Measurements from ENCODE around the gene ABCA12. TPM values are rescaled to one million over a fixed set of nuclear protein-coding genes. Genes with fewer than 3 reads are reported as not detected.

Gene ABCA12
- total RNA-seq, 4 donors from 2014 or later: 0.16 to 0.25 TPM; not detected in 2

DNA sequence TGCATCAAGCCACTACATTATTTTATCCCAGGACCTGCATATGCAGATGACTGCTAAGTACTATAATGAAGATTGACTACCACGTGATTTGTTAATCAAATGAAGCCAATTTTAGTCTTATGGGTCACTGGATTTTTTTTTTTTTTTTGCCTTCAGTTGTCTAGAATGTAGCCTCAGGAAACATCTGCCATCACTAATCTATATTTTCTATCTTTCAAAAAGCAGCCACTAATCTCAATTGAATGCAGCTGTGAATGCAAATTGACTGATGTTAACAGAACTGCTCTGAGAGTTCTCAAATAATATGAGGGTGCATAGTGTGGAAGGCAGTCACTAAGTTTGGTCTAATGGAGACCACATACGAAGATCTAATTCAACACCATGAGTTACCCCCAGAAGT is 106.3 kb downstream of the ABCA12 start:
- no peak for ATAC-seq
- TF ChIP-seq POLR2AphosphoS5 (IDR thresholded peaks at IDR 0.05) (no peak), EP300 (IDR thresholded peaks at IDR 0.05) (no peak), POLR2A (IDR thresholded peaks at IDR 0.05) (no peak)
- TF ChIP-seq, protein P1, sequence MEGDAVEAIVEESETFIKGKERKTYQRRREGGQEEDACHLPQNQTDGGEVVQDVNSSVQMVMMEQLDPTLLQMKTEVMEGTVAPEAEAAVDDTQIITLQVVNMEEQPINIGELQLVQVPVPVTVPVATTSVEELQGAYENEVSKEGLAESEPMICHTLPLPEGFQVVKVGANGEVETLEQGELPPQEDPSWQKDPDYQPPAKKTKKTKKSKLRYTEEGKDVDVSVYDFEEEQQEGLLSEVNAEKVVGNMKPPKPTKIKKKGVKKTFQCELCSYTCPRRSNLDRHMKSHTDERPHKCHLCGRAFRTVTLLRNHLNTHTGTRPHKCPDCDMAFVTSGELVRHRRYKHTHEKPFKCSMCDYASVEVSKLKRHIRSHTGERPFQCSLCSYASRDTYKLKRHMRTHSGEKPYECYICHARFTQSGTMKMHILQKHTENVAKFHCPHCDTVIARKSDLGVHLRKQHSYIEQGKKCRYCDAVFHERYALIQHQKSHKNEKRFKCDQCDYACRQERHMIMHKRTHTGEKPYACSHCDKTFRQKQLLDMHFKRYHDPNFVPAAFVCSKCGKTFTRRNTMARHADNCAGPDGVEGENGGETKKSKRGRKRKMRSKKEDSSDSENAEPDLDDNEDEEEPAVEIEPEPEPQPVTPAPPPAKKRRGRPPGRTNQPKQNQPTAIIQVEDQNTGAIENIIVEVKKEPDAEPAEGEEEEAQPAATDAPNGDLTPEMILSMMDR (IDR thresholded peaks at IDR 0.05): no peak
- Histone ChIP-seq H3K27ac (no peak overlapping the region), H3K36me3 (no peaks in the 10 kb centered on the region), H3K4me1 (no peaks in the 10 kb centered on the region), H3K4me3 (no peak overlapping the region), H3K27me3 (no peaks in the 10 kb centered on the region), H3K9me3 (no peaks in the 10 kb centered on the region)
- 75 to 89% methylated on average over 2 of the region's 2 CpGs for WGBS, 2 donors (ENCODE audit: low coverage in 1 of 2)

DNA sequence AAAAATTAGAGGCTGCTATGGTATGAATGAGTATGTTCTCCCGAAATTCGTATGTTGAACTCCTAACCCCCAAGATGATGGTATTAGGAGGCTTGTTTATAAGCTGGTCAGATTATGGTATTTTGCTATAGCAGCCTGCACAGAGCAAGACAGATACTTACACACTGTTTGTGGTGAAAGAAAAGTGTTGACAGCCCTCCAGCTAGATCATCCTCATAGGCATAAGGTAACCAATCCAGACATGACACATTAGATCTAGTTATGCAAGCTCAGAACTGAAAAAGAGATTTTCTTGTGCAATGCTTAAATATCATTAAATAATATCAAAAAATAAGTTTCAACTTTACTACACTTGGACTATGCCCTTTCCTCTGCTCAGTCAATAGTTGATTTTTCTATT is 107.1 kb downstream of the ABCA12 start:
- H3K36me3 ChIP-seq: no peaks in the 10 kb centered on the region
- ATAC-seq: no peak
- H3K9me3 ChIP-seq: no peaks in the 10 kb centered on the region
- no peaks in the 10 kb centered on the region for H3K4me1 ChIP-seq
- WGBS, 2 donors (ENCODE audit: low coverage in 1 of 2): 62 to 75% methylated on average over 2 of the region's 2 CpGs
- H3K27ac ChIP-seq: no peak overlapping the region
- no peak overlapping the region for H3K4me3 ChIP-seq
- no peak for TF ChIP-seq POLR2AphosphoS5 (IDR thresholded peaks at IDR 0.05)
- no peak for TF ChIP-seq EP300 (IDR thresholded peaks at IDR 0.05)
- TF ChIP-seq POLR2A (IDR thresholded peaks at IDR 0.05): no peak
- TF ChIP-seq, protein P1 (IDR thresholded peaks at IDR 0.05): no peak
- no peaks in the 10 kb centered on the region for H3K27me3 ChIP-seq

DNA sequence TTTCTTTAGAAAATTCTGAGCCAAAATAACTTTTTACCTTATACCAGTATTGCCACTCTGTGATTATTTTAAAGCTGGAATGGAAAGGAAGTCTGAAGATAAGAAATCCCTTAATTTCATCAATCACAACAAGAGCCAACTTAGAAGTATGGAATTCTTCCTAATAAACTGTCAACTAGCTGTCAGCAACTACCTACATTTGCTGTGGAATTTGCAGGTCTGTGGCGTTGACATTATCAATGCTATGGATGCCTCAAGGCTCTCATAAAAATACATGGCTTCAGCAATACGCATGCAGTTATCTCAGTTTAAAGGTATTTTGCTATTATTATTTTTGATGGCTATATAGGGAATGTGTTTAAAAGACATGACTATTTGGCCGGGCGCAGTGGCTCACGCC is 108.5 kb downstream of the ABCA12 start:
- Histone ChIP-seq H3K27ac (no peak overlapping the region), H3K27me3 (no peaks in the 10 kb centered on the region), H3K36me3 (no peaks in the 10 kb centered on the region), H3K4me3 (no peak overlapping the region), H3K4me1 (no peaks in the 10 kb centered on the region), H3K9me3 (no peaks in the 10 kb centered on the region)
- WGBS, 2 donors (ENCODE audit: low coverage in 1 of 2): 64 to 75% methylated on average over 2 to 3 of the region's 5 CpGs
- no peak for ATAC-seq
- TF ChIP-seq POLR2A (IDR thresholded peaks at IDR 0.05) (no peak), POLR2AphosphoS5 (IDR thresholded peaks at IDR 0.05) (no peak), EP300 (IDR thresholded peaks at IDR 0.05) (no peak)
- TF ChIP-seq, protein P1 (IDR thresholded peaks at IDR 0.05): no peak

DNA sequence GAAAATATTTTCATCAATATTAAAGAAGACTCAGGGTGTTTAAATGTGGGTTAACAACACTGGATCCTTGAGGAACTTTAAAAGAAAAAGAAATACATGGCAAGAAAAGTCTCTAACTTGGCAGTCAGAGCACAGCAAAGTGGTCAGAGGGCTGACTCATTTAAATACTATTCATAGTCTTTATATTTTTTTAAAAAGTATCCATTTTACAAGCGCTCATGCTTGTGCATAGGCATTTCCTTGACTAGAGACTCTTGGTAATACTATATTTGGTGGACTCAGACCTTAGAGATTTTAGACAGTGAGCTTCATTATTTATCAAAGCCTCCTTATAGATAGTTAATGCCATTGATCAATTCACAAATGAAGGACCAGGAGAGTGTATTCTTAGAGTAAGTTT is 110.2 kb downstream of the ABCA12 start:
- TF ChIP-seq EP300 (IDR thresholded peaks at IDR 0.05): no peak
- TF ChIP-seq POLR2A (IDR thresholded peaks at IDR 0.05): no peak
- no peak for TF ChIP-seq POLR2AphosphoS5 (IDR thresholded peaks at IDR 0.05)
- TF ChIP-seq, protein P1 (IDR thresholded peaks at IDR 0.05): no peak
- Histone ChIP-seq H3K4me1 (no peaks in the 10 kb centered on the region), H3K36me3 (no peaks in the 10 kb centered on the region), H3K27me3 (no peaks in the 10 kb centered on the region), H3K4me3 (no peak overlapping the region), H3K27ac (no peak overlapping the region), H3K9me3 (no peaks in the 10 kb centered on the region)
- ATAC-seq: no peak
- 82 to 89% methylated on average over 1 of the region's 1 CpG for WGBS, 2 donors (ENCODE audit: low coverage in 1 of 2)

DNA sequence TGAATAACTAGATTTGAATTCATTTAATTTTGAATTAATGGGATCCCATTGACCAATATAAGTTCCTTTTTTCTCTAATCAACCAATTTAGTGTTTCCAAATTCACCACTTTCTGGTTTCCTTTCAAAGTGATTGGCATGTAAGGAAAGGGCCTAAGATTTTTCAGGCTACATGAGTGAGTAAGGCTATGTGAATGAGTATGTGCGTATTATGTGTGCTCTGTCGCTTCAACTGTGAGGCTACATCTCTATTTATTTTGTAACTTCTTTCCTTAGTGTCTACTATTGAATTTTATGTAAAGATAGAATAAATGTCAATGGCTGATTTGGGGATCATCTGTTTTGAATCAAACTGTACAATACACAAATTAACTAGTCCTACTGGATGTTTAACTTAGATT is 110.6 kb downstream of the ABCA12 start:
- WGBS, 2 donors (ENCODE audit: low coverage in 1 of 2): 42 to 46% methylated on average over 2 of the region's 2 CpGs
- H3K9me3 ChIP-seq: no peaks in the 10 kb centered on the region
- no peaks in the 10 kb centered on the region for H3K36me3 ChIP-seq
- no peak for ATAC-seq
- H3K4me3 ChIP-seq: no peak overlapping the region
- no peaks in the 10 kb centered on the region for H3K4me1 ChIP-seq
- H3K27ac ChIP-seq: no peak overlapping the region
- TF ChIP-seq EP300 (IDR thresholded peaks at IDR 0.05) (no peak), POLR2AphosphoS5 (IDR thresholded peaks at IDR 0.05) (no peak), POLR2A (IDR thresholded peaks at IDR 0.05) (no peak)
- TF ChIP-seq, protein P1 (IDR thresholded peaks at IDR 0.05): no peak
- no peaks in the 10 kb centered on the region for H3K27me3 ChIP-seq

Measured in gastroesophageal sphincter (tissue), 4 donors.